OCI-LY1 (cell line): Measurements from ENCODE around the gene DENND5B.

ENCODE experiments used
- H2AFZ ChIP-seq: fragments of 200-600 bp; sonication (generic), shearing (Covaris generic); 2 replicates; pipeline ENCODE4 v1.6.0; 2014; ENCODE audit warnings: antibody characterized with exemption, mild to moderate bottlenecking, low read length
- H3F3A ChIP-seq: fragments of 200-600 bp; sonication (generic), shearing (Covaris generic); 2 replicates; pipeline ENCODE4 v1.6.0; 2014; ENCODE audit warnings: mild to moderate bottlenecking, antibody characterized with exemption, low read length, moderate library complexity; ENCODE audit not compliant: insufficient read depth
- H3K27ac ChIP-seq: fragments of 200-600 bp; sonication (generic); 2 replicates; pipeline ENCODE4 v1.5.1; 2014; ENCODE audit warnings: low read length, mixed run types, mild to moderate bottlenecking, low read depth; ENCODE audit not compliant: poor library complexity, severe bottlenecking
- H3K27me3 ChIP-seq: fragments of 200-600 bp; sonication (generic); 2 replicates; pipeline ENCODE4 v1.6.0; 2014; ENCODE audit warnings: antibody characterized with exemption, mild to moderate bottlenecking, low read length, moderate library complexity; ENCODE audit not compliant: insufficient read depth
- H3K36me3 ChIP-seq: fragments of 200-600 bp; sonication (generic); 2 replicates; pipeline ENCODE4 v1.6.1; 2014; ENCODE audit warnings: mild to moderate bottlenecking, antibody characterized with exemption, low read length, moderate library complexity, mixed read lengths; ENCODE audit not compliant: insufficient read depth
- H3K4me1 ChIP-seq: fragments of 200-600 bp; sonication (generic); 2 replicates; pipeline ENCODE4 v1.5.1; 2014; ENCODE audit warnings: mild to moderate bottlenecking, low read length, moderate library complexity; ENCODE audit not compliant: insufficient read depth, severe bottlenecking
- H3K4me2 ChIP-seq: fragments of 200-600 bp; sonication (generic), shearing (Covaris generic); 2 replicates; pipeline ENCODE4 v1.6.1; 2014; ENCODE audit warnings: low read length
- H3K4me3 ChIP-seq: fragments of 200-600 bp; sonication (generic); 2 replicates; pipeline ENCODE4 v1.5.1; 2014; ENCODE audit warnings: low read length, low read depth, mild to moderate bottlenecking, mixed read lengths; ENCODE audit not compliant: poor library complexity, severe bottlenecking
- H3K79me2 ChIP-seq: fragments of 200-600 bp; shearing (Covaris generic); 2 replicates; pipeline ENCODE4 v1.6.1; 2016; ENCODE audit warnings: mixed run types, low read length, mixed read lengths; ENCODE audit not compliant: insufficient read depth
- H3K9ac ChIP-seq: fragments of 200-600 bp; sonication (generic), shearing (Covaris generic); 2 replicates; pipeline ENCODE4 v1.6.1; 2014; ENCODE audit warnings: mild to moderate bottlenecking, low read length, mixed read lengths
- H3K9me2 ChIP-seq: fragments of 200-600 bp; sonication (generic), shearing (Covaris generic); 2 replicates; pipeline ENCODE4 v1.6.1; 2014; ENCODE audit warnings: low read depth, mild to moderate bottlenecking, low read length, mixed read lengths
- H3K9me3 ChIP-seq: fragments of 200-600 bp; shearing (Covaris generic); 2 replicates; pipeline ENCODE4 v1.6.1; 2014; ENCODE audit warnings: low read length, mixed read lengths
- H4K20me1 ChIP-seq: fragments of 200-600 bp; sonication (generic), shearing (Covaris generic); 2 replicates; pipeline ENCODE4 v1.6.0; 2016; ENCODE audit warnings: mild to moderate bottlenecking, low read length; ENCODE audit not compliant: insufficient read depth
- CTCF ChIP-seq: fragments of 200-600 bp; sonication (generic), shearing (Covaris generic); IDR thresholded peaks from 2 replicates; pipeline ENCODE4 v1.5.1; 2017; ENCODE audit warnings: mild to moderate bottlenecking, antibody characterized with exemption, low read length, moderate library complexity, mixed read lengths
- EZH2 ChIP-seq: fragments of 200-600 bp; sonication (generic), shearing (Covaris generic); IDR thresholded peaks from 2 replicates; pipeline ENCODE4 v1.8.0; 2017; ENCODE audit warnings: borderline replicate concordance, mixed run types, mild to moderate bottlenecking, antibody characterized with exemption, low read length, moderate library complexity, mixed read lengths

Gene DENND5B

DNA sequence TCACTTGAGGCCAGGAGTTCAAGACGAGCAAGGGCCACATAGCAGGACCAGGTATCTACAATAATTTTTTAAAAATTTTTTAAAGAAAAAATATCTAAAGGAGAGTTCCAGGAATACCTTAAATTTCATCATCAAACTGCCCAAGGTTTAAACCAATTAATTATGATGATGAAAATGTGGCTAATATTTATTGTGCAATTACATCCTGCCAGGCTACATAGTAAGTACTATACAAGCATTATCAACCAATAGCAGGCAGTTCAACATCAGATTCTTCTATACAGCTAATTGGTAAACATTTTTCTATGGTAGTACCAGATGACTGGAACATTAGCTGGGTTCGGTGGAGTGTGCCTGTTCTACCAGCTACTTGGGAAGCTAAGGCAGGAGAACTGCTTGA lies 24.4 kb downstream of the DENND5B start:
- Histone ChIP-seq H3K27me3 (no peaks in the 10 kb centered on the region), H4K20me1 (no peaks in the 10 kb centered on the region), H3K9me2 (no peaks in the 10 kb centered on the region), H3K4me3 (no peak overlapping the region), H3K9ac (no peak overlapping the region), H3K4me2 (no peak overlapping the region), H2AFZ (no peak overlapping the region), H3K27ac (no peak overlapping the region), H3F3A (no peaks in the 10 kb centered on the region; the same call in 1 of the 2 replicates), H3K4me1 (peaks cover 31% of the 10 kb centered on the region), H3K9me3 (no peaks in the 10 kb centered on the region), H3K36me3 (no peaks in the 10 kb centered on the region), H3K79me2 (peaks cover 67% of the 10 kb centered on the region)
- TF ChIP-seq CTCF = no peak
- TF ChIP-seq EZH2 = no peak

GRCh38 chr12:31562594-31563328 lies 28.2 kb downstream of the DENND5B start:
- H2AFZ ChIP-seq = no peak overlapping the region
- H3K4me3 ChIP-seq = no peak overlapping the region
- H3F3A ChIP-seq = no peaks in the 10 kb centered on the region
- peaks cover 3% of the 10 kb centered on the region for H3K4me1 ChIP-seq
- H3K9me2 ChIP-seq = no peaks in the 10 kb centered on the region
- no peak overlapping the region for H3K4me2 ChIP-seq
- no peak overlapping the region for H3K27ac ChIP-seq
- H4K20me1 ChIP-seq = no peaks in the 10 kb centered on the region
- no peaks in the 10 kb centered on the region for H3K9me3 ChIP-seq
- TF ChIP-seq EZH2 (no peak), CTCF (no peak)
- no peak overlapping the region for H3K9ac ChIP-seq
- no peaks in the 10 kb centered on the region for H3K36me3 ChIP-seq
- peaks cover 67% of the 10 kb centered on the region for H3K79me2 ChIP-seq
- no peaks in the 10 kb centered on the region for H3K27me3 ChIP-seq

DNA sequence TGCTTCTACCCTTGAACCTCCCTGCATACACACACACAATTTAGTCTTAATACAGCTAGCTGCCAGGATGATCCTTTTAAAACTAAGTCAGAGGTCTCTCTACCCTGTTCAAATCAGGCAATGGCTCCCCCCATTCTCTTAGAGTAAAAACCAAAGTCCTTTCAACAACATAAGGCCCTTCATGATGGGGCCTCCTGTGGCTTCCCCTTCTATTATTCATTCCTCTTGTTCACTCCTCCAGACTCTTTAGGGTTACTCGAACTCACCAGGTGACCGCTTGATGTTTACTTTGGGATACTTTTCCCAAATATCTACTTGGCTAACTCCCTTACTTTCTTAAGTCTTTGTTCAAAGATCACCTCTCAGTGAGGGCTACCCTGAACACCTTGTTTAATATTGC lies 30.4 kb downstream of the DENND5B start:
- Histone ChIP-seq H3K4me1 (no peaks in the 10 kb centered on the region), H3K27ac (no peak overlapping the region), H3K27me3 (no peaks in the 10 kb centered on the region), H3K79me2 (peaks cover 68% of the 10 kb centered on the region), H4K20me1 (no peaks in the 10 kb centered on the region), H3K36me3 (no peaks in the 10 kb centered on the region; the same call in 1 of the 2 replicates), H2AFZ (no peak overlapping the region), H3K9me3 (0 out of 2 replicates have a peak, but pooled peaks cover 3% of the 10 kb centered on the region), H3K9ac (no peak overlapping the region), H3F3A (no peaks in the 10 kb centered on the region), H3K4me2 (no peak overlapping the region), H3K9me2 (no peaks in the 10 kb centered on the region), H3K4me3 (no peak overlapping the region)
- TF ChIP-seq CTCF = no peak
